H1 (cell line): ENCODE data around the gene PASD1. TPM values are rescaled to one million over a fixed set of nuclear protein-coding genes. Genes with fewer than 3 reads are reported as not detected.
A peak's percentile ranks its signal among the peaks of the same experiment; 100 is the strongest.

Experiments
- CTCF ChIA-PET: fragments of 300-600 bp; sonication (Branson Sonifier 250); formaldehyde crosslinking; loops from one replicate; lab custom pipeline; 2021; ENCODE audit not compliant: partially characterized antibody; lab: Charles Lee
- POLR2A ChIA-PET: fragments of 300-600 bp; sonication (Branson Sonifier 250); formaldehyde crosslinking; loops from one replicate; lab custom pipeline; 2021; ENCODE audit warnings: inconsistent platforms; ENCODE audit not compliant: partially characterized antibody; lab: Charles Lee
- DNase-seq, 2 experiments: peaks; one replicate each; pipeline versions ENCODE4 v3.0.0 to v3.0.0-alpha.2; 2010 to 2022; ENCODE audit warnings: low spot score in 2 of 2, low read depth in 1 of 2, mixed read lengths in 1 of 2
- FAIRE-seq: peaks from 2 replicates; lab custom pipeline; 2011; peaks lifted over from hg19 to GRCh38; lab: Jason Lieb, UNC
- H2AFZ ChIP-seq: 2 replicates; pipeline ENCODE4 v1.8.1; 2012; ENCODE audit warnings: low read length, inconsistent platforms
- H2AK5ac ChIP-seq: 2 replicates; pipeline ENCODE4 v1.6.1; 2013; ENCODE audit warnings: low read depth, low read length
- H2BK120ac ChIP-seq: replicated peaks from 2 replicates; pipeline ENCODE3; 2013; ENCODE audit warnings: low read depth, low read length, inconsistent platforms
- H2BK12ac ChIP-seq: 2 replicates; pipeline ENCODE4 v1.6.1; 2013; ENCODE audit warnings: low read depth, low read length
- H2BK15ac ChIP-seq: 2 replicates; pipeline ENCODE4 v1.6.1; 2013; ENCODE audit warnings: low read length
- H2BK20ac ChIP-seq: 2 replicates; pipeline ENCODE4 v1.6.1; 2013; ENCODE audit warnings: low read length
- H2BK5ac ChIP-seq: 2 replicates; pipeline ENCODE4 v1.6.1; 2013; ENCODE audit warnings: low read depth, low read length
- H3K14ac ChIP-seq: 2 replicates; pipeline ENCODE4 v1.6.1; 2013; ENCODE audit warnings: inconsistent platforms; ENCODE audit not compliant: insufficient read length
- H3K18ac ChIP-seq: 2 replicates; pipeline ENCODE4 v1.6.1; 2013; ENCODE audit warnings: low read length; ENCODE audit errors: extremely low read depth
- H3K23ac ChIP-seq: 2 replicates; pipeline ENCODE4 v1.6.1; 2013; ENCODE audit warnings: inconsistent platforms; ENCODE audit not compliant: insufficient read length
- H3K23me2 ChIP-seq: 2 replicates; pipeline ENCODE4 v1.6.1; 2013; ENCODE audit warnings: low read depth, low read length
- H3K27ac ChIP-seq: 2 replicates; pipeline ENCODE4 v1.6.1; 2011; ENCODE audit warnings: low read depth, low read length, inconsistent platforms
- H3K27me3 ChIP-seq, 4 experiments: replicated peaks in 1 of 4; 1 replicate in 1 of 4; 2 replicates in 3 of 4; pipeline versions ENCODE4 v1.6.1 to v1.8.1; 2011 to 2013; ENCODE audit warnings: low read length in 3 of 4, mild to moderate bottlenecking in 3 of 4, inconsistent platforms in 2 of 4, mixed read lengths in 2 of 4, moderate library complexity in 1 of 4; ENCODE audit not compliant: control insufficient read depth in 3 of 4, insufficient read depth in 3 of 4; ENCODE audit errors: extremely low read depth in 1 of 4
- H3K36me3 ChIP-seq, 4 experiments: 2 replicates each; pipeline versions ENCODE4 v1.6.1 to v1.8.1; 2011 to 2013; ENCODE audit warnings: mild to moderate bottlenecking in 4 of 4, low read length in 3 of 4, moderate library complexity in 2 of 4, control low read depth in 1 of 4, inconsistent platforms in 1 of 4; ENCODE audit not compliant: insufficient read depth in 4 of 4, control insufficient read depth in 2 of 4
- H3K4ac ChIP-seq: replicated peaks from 2 replicates; pipeline ENCODE3; 2013; ENCODE audit warnings: low read length, low read depth, mixed read lengths, inconsistent platforms; ENCODE audit not compliant: insufficient read length
- H3K4me1 ChIP-seq, 4 experiments: replicated peaks in 1 of 4; 1 replicate in 1 of 4; 2 replicates in 3 of 4; pipeline versions ENCODE4 v1.6.1 to v1.8.1; 2011 to 2013; ENCODE audit warnings: low read length in 3 of 4, inconsistent platforms in 2 of 4, mixed read lengths in 1 of 4; ENCODE audit not compliant: insufficient read depth in 4 of 4, control insufficient read depth in 3 of 4
- H3K4me2 ChIP-seq, 2 experiments: 2 replicates each; pipeline versions ENCODE4 v1.6.1 to v1.8.1; 2011 to 2013; ENCODE audit warnings: low read depth in 2 of 2, low read length in 2 of 2, control low read depth in 1 of 2, inconsistent platforms in 1 of 2, mild to moderate bottlenecking in 1 of 2; ENCODE audit not compliant: insufficient read depth in 1 of 2
- H3K4me3 ChIP-seq, 4 experiments: fragments of 200-600, 300-600 bp in 1 of 4; sonication (generic), shearing (Covaris generic), sonication (Bioruptor Twin) in 1 of 4; 2 replicates each; pipeline versions ENCODE4 v1.5.1 to v1.8.1; 2011 to 2016; ENCODE audit warnings: low read length in 4 of 4, low read depth in 3 of 4, control low read depth in 2 of 4, inconsistent platforms in 2 of 4, mild to moderate bottlenecking in 2 of 4, mixed read lengths in 1 of 4, moderate library complexity in 1 of 4; ENCODE audit not compliant: insufficient read depth in 2 of 4; ENCODE audit errors: extremely low read depth in 1 of 4
- H3K56ac ChIP-seq: replicated peaks from 2 replicates; pipeline ENCODE3; 2013; ENCODE audit warnings: low read depth, mild to moderate bottlenecking, mixed read lengths, low read length, inconsistent platforms; ENCODE audit not compliant: insufficient read length
- H3K79me1 ChIP-seq: 2 replicates; pipeline ENCODE4 v1.6.1; 2013; ENCODE audit warnings: low read depth, low read length, control low read depth
- H3K79me2 ChIP-seq, 2 experiments: 2 replicates each; pipeline versions ENCODE4 v1.6.1 to v1.8.1; 2012 to 2013; ENCODE audit warnings: low read length in 2 of 2, mild to moderate bottlenecking in 2 of 2, inconsistent platforms in 1 of 2; ENCODE audit not compliant: insufficient read depth in 2 of 2, control insufficient read depth in 1 of 2
- H3K9ac ChIP-seq, 4 experiments: replicated peaks in 1 of 4; 1 replicate in 1 of 4; 2 replicates in 3 of 4; pipeline versions ENCODE4 v1.6.1 to v1.8.1; 2011 to 2013; ENCODE audit warnings: low read depth in 3 of 4, low read length in 3 of 4, control low read depth in 2 of 4, mild to moderate bottlenecking in 2 of 4, moderate library complexity in 2 of 4, inconsistent platforms in 1 of 4; ENCODE audit errors: extremely low read depth in 1 of 4
- H3K9me3 ChIP-seq, 2 experiments: 2 replicates each; pipeline versions ENCODE4 v1.6.1 to v1.8.1; 2012 to 2013; ENCODE audit warnings: mild to moderate bottlenecking in 2 of 2, moderate library complexity in 2 of 2, control low read depth in 1 of 2, inconsistent platforms in 1 of 2, low read depth in 1 of 2, low read length in 1 of 2, mixed read lengths in 1 of 2; ENCODE audit not compliant: insufficient read depth in 2 of 2
- H4K20me1 ChIP-seq, 2 experiments: replicated peaks in 1 of 2; 2 replicates each; pipeline versions ENCODE3 to v1.8.1; 2011 to 2013; ENCODE audit warnings: inconsistent platforms in 2 of 2, low read length in 2 of 2, mild to moderate bottlenecking in 1 of 2; ENCODE audit not compliant: insufficient read depth in 2 of 2, control insufficient read depth in 1 of 2
- H4K5ac ChIP-seq: 2 replicates; pipeline ENCODE4 v1.6.1; 2013; ENCODE audit warnings: low read length, low read depth, mixed read lengths, inconsistent platforms; ENCODE audit not compliant: insufficient read length
- H4K8ac ChIP-seq: 2 replicates; pipeline ENCODE4 v1.8.0; 2013; ENCODE audit warnings: mild to moderate bottlenecking, moderate library complexity, low read length, inconsistent platforms; ENCODE audit not compliant: insufficient read depth; ENCODE audit errors: extremely low read depth
- H4K91ac ChIP-seq: replicated peaks from 2 replicates; pipeline ENCODE3; 2013; ENCODE audit warnings: low read length, mixed read lengths, inconsistent platforms; ENCODE audit not compliant: insufficient read length
- KDM4A ChIP-seq: IDR thresholded peaks from one replicate; pipeline ENCODE4 v1.7.1; 2012; ENCODE audit warnings: low read depth, mild to moderate bottlenecking, moderate library complexity, low read length, inconsistent platforms; ENCODE audit not compliant: severe bottlenecking
- SP1 ChIP-seq: IDR thresholded peaks from 2 replicates; pipeline ENCODE4 v1.6.1; 2011; ENCODE audit warnings: low read depth, low read length
- WGBS, 2 experiments: shearing (Covaris generic) in 1 of 2; methylation state at CpG; one replicate each; pipeline versions ENCODE4 v1.1.6 to v1.1.7; 2013 to 2015; ENCODE audit warnings: low lambda C conversion rate in 2 of 2, mixed read lengths in 2 of 2, inconsistent platforms in 1 of 2, low coverage in 1 of 2, missing lambda C conversion rate in 1 of 2; ENCODE audit not compliant: insufficient replicate concordance in 2 of 2, insufficient coverage in 1 of 2, insufficient read length in 1 of 2; ENCODE audit errors: extremely low coverage in 1 of 2, missing lambda C conversion rate in 1 of 2; 5-methylcytosine and 5-hydroxymethylcytosine counted together
- polyA plus RNA-seq, 7 experiments: library from polyadenylated mRNA; depleted of rRNA in 3 of 7; stranded (reverse) in 5 of 7; unstranded in 2 of 7; fragments of >200 nt in 5 of 7; fragments of 200-250 nt in 2 of 7; gene quantifications; 1 replicate in 5 of 7; 2 replicates in 1 of 7; 4 replicates in 1 of 7; pipeline versions ENCODE4 v1.2.1 to v1.2.3, GENCODE V29; 2011 to 2013; ENCODE audit warnings: missing spikeins in 2 of 7, mixed read lengths in 2 of 7
- total RNA-seq: library from RNA; stranded (reverse); fragmentation: NEBNext Ultra II Directional; extraction: Animal tissue kit (Norgen Biotek cat#: 25700); gene quantifications from 2 replicates; pipeline ENCODE4 v1.2.1, GENCODE V29; 2021

PASD1 gene
- total and polyA plus RNA-seq, 2 of the 8 experiments (the other 6 are each of a cell fraction or from before 2014, with no cell fraction given) = 0.03 to 0.09 TPM

DNA sequence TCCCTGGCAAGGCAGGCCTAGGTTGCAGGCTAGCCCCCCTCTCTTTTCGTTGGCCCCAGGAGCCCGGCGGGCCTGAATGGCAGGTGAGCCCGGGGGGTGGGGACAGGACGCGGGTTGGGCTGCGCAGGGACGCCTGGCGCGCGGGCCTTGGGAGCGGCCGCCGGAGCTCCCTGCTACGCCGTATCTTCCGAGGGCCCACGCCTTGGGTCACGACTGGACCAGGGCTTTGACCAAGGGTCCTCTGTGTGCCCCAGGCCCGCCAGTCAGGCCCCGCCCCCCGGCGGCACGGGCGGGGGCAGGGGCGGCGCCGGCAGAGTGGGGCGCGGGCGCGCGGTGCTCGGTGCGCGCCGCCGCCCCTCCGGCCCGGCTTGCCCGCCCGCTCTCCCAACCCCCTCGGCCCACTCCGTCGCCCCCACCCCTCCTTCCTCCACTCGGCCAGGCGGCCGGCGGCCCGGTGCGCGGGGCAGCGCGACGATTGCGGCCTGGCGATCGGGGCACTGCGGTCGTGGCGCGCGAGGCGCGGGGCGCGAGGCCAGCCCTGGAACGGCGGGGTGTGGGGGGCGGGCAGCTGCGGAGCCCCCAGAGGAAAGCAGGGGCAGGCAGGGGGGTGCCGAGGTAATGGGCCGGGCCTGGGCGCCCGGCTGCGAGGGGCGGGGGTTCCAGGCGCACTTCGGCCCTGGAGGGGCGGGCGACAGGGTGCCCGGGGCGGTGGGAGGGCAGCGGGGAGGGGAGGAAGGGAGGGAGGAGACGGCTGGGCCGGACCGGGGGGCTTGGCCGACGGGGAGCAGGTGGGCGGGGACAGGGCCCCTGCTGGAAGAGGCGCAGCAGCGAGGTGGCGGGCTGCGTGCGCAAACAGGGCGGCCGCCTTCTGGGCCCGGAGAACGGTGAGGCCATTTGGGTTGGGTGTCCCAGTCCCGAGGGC is 131.4 kb downstream of the PASD1 start, which contains the start of gene PRRG3:
PRRG3 (plus strand) TSS at position 798 of the 922 bp plus-strand sequence. CDS start 3,357 bp downstream, outside the sequence.
- no peak within 1 kb of the TSS for H4K91ac ChIP-seq
- no peak within 1 kb of the TSS for H2AFZ ChIP-seq
- H3K4me1 ChIP-seq = peaks cover 0 to 6% (median 0%) of the 10 kb centered on the region in 4 experiments; a peak in 1 of 7 replicates
- H3K79me2 ChIP-seq = no peaks in the 10 kb centered on the region
- WGBS, 2 experiments = 0% methylated on average over 1 of the region's 100 CpGs; no CpG with 5 or more reads in 1 of the 2 experiments
- peaks cover 0 to 6% (median 1%) of the 10 kb centered on the region in 4 experiments; a peak in 2 of 7 replicates for H3K27me3 ChIP-seq
- ChIA-PET CTCF (interaction anchor here (1.1 kb wide), 1 partner anchor 39 kb away, joined by 3 read pairs; no protein-coding TSS in a partner anchor), POLR2A (no interaction called here)
- H3K14ac ChIP-seq = no peak within 1 kb of the TSS
- no peak within 1 kb of the TSS for H2BK120ac ChIP-seq
- H3K23ac ChIP-seq = no peak within 1 kb of the TSS
- FAIRE-seq (no peak), DNase-seq (peak in 1 of 2 experiments; percentile 54)
- TF ChIP-seq SP1 = no peak
- TF ChIP-seq KDM4A = peak; percentile 29
- H4K5ac ChIP-seq = no peak within 1 kb of the TSS
- H3K4me3 ChIP-seq = peak within 1 kb of the TSS; percentile 29 to 59 (median 44); a peak in 7 of 8 replicates
- H3K4ac ChIP-seq = no peak within 1 kb of the TSS
- H3K23me2 ChIP-seq = no peaks in the 10 kb centered on the region
- no peak within 1 kb of the TSS; the same call in 1 of the 2 replicates for H2BK15ac ChIP-seq
- H3K18ac ChIP-seq = no peak within 1 kb of the TSS; the same call in 1 of the 2 replicates
- H3K36me3 ChIP-seq = no peaks in the 10 kb centered on the region
- no peak within 1 kb of the TSS for H3K27ac ChIP-seq
- no peaks in the 10 kb centered on the region for H3K79me1 ChIP-seq
- H3K9me3 ChIP-seq = no peaks in the 10 kb centered on the region
- no peak within 1 kb of the TSS for H2AK5ac ChIP-seq
- no peak within 1 kb of the TSS for H3K56ac ChIP-seq
- peak within 1 kb of the TSS; percentile 74 to 83 for H3K4me2 ChIP-seq
- peak within 1 kb of the TSS; percentile 79; the same call in 1 of the 2 replicates for H4K8ac ChIP-seq
- H2BK5ac ChIP-seq = no peak within 1 kb of the TSS
- no peak within 1 kb of the TSS for H2BK20ac ChIP-seq
- no peak within 1 kb of the TSS for H2BK12ac ChIP-seq
- no peaks in the 10 kb centered on the region for H4K20me1 ChIP-seq
- no peak within 1 kb of the TSS; a peak in 1 of 7 replicates for H3K9ac ChIP-seq
